Neutrophil (primary cell): ENCODE results near the gene PGP.

Source experiments
- H3K27ac ChIP-seq: fragments of 200-600 bp; sonication (generic); 2 replicates; pipeline ENCODE4 v1.5.1; 2016; ENCODE audit warnings: mild to moderate bottlenecking, moderate library complexity
- H3K27me3 ChIP-seq: fragments of 200-600 bp; sonication (generic); 2 replicates; pipeline ENCODE4 v1.6.0; 2016; ENCODE audit warnings: mild to moderate bottlenecking
- H3K36me3 ChIP-seq: fragments of 200-600 bp; sonication (generic); 2 replicates; pipeline ENCODE4 v1.5.1; 2017
- H3K4me1 ChIP-seq, 2 experiments: fragments of 200-600 bp in 1 of 2; sonication (generic) in 1 of 2; 1 replicate in 1 of 2; 2 replicates in 1 of 2; pipeline versions ENCODE4 v1.5.1 to v1.6.1; 2013 to 2016; ENCODE audit warnings: low read depth in 1 of 2, low read length in 1 of 2, mild to moderate bottlenecking in 1 of 2, moderate library complexity in 1 of 2; ENCODE audit not compliant: control insufficient read depth in 1 of 2, insufficient read depth in 1 of 2
- H3K4me3 ChIP-seq, 2 experiments: fragments of 200-600 bp in 1 of 2; sonication (generic) in 1 of 2; 1 replicate in 1 of 2; 2 replicates in 1 of 2; pipeline ENCODE4 v1.5.1; 2013 to 2016; ENCODE audit warnings: low read depth in 1 of 2, low read length in 1 of 2, mild to moderate bottlenecking in 1 of 2, moderate library complexity in 1 of 2
- H3K9me3 ChIP-seq: fragments of 200-600 bp; sonication (generic); 2 replicates; pipeline ENCODE4 v1.5.1; 2016
- CTCF ChIP-seq: fragments of 200-600 bp; sonication (generic); IDR thresholded peaks from 2 replicates; pipeline ENCODE4 v1.5.1; 2016; ENCODE audit warnings: antibody characterized with exemption

Gene PGP

GRCh38 chr16:2210009-2210332 lies 4.7 kb downstream of the PGP start:
- no peaks in the 10 kb centered on the region for H3K9me3 ChIP-seq
- no peak overlapping the region for H3K4me3 ChIP-seq
- H3K36me3 ChIP-seq, result peaks cover 24% of the 10 kb centered on the region
- no peaks in the 10 kb centered on the region for H3K27me3 ChIP-seq
- TF ChIP-seq CTCF, result no peak
- H3K4me1 ChIP-seq, result peaks cover 49 to 50% of the 10 kb centered on the region in 2 experiments
- no peak overlapping the region for H3K27ac ChIP-seq

- Histone ChIP-seq H3K4me3 (no peak overlapping the region), H3K27ac (no peak overlapping the region), H3K36me3 (peaks cover 24% of the 10 kb centered on the region), H3K4me1 (peaks cover 54 to 55% of the 10 kb centered on the region in 2 experiments), H3K27me3 (no peaks in the 10 kb centered on the region), H3K9me3 (no peaks in the 10 kb centered on the region)
- TF ChIP-seq CTCF, result no peak
These were observed 5.2 kb downstream of the PGP start for GRCh38 chr16:2209258-2210008.

- no peak overlapping the region for H3K27ac ChIP-seq
- no peaks in the 10 kb centered on the region for H3K27me3 ChIP-seq
- H3K36me3 ChIP-seq, result peaks cover 24% of the 10 kb centered on the region
- H3K4me3 ChIP-seq, result no peak overlapping the region
- H3K9me3 ChIP-seq, result no peaks in the 10 kb centered on the region
- peaks cover 49 to 51% of the 10 kb centered on the region in 2 experiments for H3K4me1 ChIP-seq
- TF ChIP-seq CTCF, result no peak
These were observed 5.9 kb downstream of the PGP start for GRCh38 chr16:2208772-2209171.

- no peak overlapping the region for H3K4me3 ChIP-seq
- peaks cover 45 to 46% of the 10 kb centered on the region in 2 experiments for H3K4me1 ChIP-seq
- no peak overlapping the region for H3K27ac ChIP-seq
- H3K9me3 ChIP-seq, result no peaks in the 10 kb centered on the region
- no peaks in the 10 kb centered on the region for H3K27me3 ChIP-seq
- H3K36me3 ChIP-seq, result peaks cover 24% of the 10 kb centered on the region
- TF ChIP-seq CTCF, result no peak
These were observed 6.3 kb downstream of the PGP start for GRCh38 chr16:2208308-2208707.

- Histone ChIP-seq H3K4me3 (no peak overlapping the region), H3K27ac (no peak overlapping the region), H3K4me1 (peaks cover 40 to 42% of the 10 kb centered on the region in 2 experiments), H3K36me3 (peaks cover 24% of the 10 kb centered on the region), H3K27me3 (no peaks in the 10 kb centered on the region), H3K9me3 (no peaks in the 10 kb centered on the region)
- no peak for TF ChIP-seq CTCF
These were observed 6.8 kb downstream of the PGP start for GRCh38 chr16:2207872-2208271.
